NCI-H187 (cell line): ENCODE data around the gene GLTP.
"Not testable (repeated sequence)": the region's sequence is repeated elsewhere in the genome, so short reads cannot be mapped to it uniquely, and the experiment has no call there.

Source experiments
- DNase-seq, 2 experiments: peaks; one replicate each; lab custom pipeline; 2025; lab: John Stamatoyannopoulos, UW

The GLTP gene

DNA sequence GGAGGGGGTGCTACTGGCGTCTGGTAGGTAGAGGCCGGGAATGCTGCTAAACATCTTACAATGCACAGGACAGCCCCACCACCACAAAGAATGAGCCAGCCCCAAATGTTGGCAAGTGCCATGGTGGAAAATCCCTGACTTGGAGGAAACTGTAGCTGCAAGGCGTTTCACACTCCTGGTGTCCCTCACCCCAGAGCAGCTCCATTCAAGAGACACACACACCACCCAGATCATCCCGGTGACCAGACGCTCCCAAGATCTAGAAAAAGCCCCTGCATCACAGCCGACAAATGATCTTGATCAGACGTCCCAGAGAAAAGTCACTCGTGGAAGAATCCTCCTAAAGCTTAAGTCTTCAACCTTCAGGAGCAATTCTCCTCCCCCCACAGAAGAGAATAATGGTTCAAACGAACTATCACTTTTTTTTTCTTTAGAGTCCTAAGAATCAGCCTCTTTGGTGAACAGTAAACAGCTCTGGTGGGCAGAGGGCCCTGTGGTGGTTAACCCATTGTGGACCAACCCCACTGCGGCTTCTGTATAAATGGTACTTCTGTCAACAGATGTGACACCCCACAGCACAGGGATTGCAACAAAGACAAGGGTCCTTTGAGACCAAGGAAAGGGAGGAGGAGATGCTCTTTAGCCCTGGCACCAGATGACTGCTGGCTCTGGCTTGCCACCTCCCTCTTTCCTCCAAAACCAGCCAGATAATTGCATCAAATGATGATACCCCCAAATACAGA, 2.7 kb downstream of the GLTP start:
- DNase-seq = no peak

GRCh38 chr12:109876406-109876805, 3.9 kb downstream of the GLTP start:
- no peak for DNase-seq

DNA sequence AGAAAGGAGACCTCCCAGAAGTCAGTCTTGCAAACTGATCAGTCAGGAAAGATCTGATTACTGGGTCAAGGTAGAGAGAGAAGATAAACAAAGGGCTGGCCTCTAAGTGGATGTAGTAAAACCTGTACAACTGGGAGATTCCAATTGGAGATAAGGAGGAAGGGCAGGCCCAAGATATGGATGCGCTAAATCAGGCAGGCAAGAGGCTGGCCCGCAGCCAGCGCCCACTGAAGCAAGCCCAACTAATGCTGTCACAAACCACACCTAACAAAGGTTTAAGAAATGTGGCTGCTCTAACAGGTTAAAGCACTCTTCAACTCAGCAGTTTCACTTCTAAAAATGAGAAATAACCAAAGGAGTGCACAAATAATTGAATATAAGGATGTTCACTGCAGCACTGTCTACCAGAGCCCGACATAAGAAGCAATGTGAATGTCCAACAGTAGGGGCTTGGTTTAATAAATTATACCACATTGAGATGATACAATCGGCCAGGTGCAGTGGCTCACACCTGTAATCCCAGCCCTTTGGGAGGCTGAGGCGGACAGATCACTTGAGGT, 4.7 kb downstream of the GLTP start:
- peak; percentile 71 to 80 for DNase-seq

DNA sequence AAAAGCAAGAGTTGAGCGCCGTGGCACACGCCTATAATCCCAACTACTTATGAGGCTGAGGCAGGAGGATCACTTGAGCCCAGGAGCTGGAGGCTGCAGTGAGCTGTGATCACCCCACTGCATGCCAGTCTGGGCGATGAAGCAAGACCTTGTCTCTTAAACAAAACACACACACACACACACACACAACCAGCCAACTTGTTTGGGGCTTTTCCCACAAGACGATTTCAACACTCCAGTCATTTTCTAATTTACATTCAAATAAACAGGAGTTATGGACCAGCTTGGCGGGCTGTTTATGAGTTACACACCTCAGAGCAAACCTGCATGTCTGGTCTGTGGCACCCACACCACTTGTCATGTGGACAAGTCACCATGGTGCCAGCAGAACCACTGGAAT, 6.7 kb downstream of the GLTP start:
- no peak for DNase-seq

DNA sequence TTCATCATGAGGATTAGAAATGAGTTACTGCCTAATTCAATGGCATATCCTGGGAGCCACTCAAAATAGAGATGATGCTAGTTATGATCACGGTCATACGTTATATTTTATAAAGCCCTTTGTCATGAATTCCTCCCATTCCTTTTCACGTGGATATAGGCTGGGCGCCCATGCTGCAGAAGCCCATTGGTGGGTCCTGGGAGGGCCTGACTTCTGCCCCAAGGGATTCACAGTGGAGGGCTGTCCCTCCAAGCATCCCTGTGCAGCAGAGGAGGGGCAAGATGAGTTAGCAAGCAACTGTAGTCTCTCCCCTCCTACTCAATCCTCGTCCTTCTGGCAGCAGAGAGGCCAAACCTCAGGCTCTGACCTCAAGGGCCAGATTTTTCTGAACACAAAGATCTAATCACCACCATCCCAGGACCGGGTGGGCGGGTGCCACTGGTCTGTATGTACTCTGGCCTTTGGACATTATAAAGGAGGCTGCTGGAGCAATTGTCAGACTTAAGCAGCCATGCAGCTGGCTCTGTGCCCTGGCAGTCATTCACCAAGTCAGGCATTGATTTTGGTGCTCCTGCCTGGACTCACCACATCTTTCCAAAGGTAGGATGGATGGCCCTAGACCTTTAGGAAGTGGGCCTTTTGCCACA, 8.6 kb downstream of the GLTP start:
- DNase-seq = no peak

DNA sequence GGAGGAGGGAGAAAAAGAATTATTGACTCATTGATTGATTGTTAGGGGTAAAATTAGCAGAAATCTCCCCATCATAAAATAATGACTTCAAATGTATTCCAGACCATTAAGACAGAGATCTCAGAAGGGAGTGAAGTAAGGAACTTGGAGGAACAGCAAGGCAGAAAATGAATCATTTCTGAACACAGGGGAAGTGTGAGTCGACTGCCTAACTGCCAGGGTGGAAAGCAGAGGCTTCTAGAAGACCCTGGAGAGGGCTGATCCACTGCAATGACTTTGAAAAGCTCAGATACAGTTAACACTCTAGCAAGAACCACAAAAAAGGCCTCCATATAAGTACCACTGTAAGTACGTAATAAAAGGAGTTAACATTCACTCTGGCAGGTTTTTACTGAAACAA, 9.7 kb downstream of the GLTP start:
- DNase-seq = no peak

DNA sequence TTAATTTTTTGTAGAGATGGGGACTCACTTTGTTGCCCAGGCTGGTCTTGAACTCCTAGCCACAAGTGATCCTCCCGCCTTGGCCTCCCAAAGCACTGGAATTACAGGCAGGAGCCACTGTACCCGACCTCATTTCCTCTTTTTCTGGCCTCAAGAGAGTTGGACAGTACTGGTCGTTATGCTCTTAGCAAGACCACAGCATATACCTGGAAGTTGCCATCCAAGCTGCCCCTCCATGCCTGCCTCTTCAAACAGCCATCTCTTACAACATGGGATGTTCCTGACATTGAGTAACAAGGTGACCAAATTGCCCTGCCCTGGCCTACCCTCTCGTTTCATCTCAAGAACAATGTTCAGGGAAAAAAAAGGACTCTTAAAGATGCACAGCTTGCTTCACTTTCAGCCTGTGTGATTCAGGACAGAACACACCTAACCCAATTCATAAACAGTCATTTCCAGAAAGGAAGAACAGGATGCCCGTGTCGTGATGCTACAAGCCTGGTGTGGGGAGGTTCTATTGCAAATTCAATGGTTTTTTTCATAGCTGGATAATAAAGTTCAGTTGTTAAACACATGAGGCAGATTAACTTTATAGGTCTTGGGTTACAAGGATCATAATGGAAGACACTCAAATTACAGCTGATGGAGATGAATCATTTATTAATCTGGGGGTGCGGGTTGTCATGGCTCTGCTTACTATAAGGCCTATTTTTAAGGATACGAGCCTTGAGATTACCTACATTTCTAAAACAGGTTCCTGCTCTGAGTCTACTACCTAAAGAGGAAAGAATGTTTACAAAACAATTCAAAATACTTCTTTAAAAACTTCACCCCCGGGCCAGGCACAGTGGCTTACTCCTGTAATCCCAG, 11.9 kb downstream of the GLTP start:
- no peak for DNase-seq

GRCh38 chr12:109864916-109865315, 15.4 kb downstream of the GLTP start:
- no peak for DNase-seq

DNA sequence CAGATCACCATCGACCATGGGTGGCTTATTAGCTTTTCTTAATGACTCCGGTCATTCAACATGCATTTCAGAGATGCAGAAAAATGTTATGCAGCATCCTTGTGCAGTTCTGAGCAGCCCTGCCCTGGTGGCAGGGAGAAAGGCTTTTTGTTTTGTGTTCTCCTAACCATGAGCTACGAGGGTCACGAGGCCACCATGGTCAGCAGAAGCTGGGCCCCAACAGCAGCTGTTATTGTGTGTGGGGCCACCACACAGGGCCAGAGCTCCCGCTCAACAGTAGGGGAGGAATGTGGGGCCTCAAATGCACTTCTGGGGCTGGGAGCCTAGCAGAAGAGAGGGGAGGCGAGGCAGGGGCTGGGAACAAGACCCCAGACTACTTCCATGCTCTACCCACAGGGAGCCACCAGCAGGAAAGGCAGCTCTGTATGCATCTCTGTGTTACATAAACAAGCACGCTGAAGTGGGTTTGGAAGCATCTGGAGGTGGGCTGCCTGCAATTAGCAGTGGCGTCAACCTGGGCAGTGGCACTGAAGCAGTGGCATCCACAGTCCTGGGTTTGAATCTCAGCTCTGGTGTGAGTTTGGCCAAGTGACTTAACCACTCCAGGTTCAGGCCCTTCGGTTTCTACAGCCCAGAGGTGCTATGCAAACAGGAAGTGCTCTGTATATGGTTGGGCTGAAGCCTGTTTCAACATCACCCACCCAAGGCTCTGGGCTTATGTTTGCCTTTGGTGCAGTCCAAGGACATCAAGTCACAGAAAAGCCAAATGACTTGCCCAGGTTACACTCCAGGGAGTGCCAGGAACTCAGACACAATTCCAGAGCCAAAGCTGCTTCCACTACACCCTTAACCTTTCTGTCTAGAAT, 16.3 kb downstream of the GLTP start:
- no peak for DNase-seq

GRCh38 chr12:109862491-109862890, 17.9 kb downstream of the GLTP start:
- DNase-seq = not testable (repeated sequence)

- no peak for DNase-seq
Measured at GRCh38 chr12:109861689-109862314, 18.5 kb downstream of the GLTP start.

DNA sequence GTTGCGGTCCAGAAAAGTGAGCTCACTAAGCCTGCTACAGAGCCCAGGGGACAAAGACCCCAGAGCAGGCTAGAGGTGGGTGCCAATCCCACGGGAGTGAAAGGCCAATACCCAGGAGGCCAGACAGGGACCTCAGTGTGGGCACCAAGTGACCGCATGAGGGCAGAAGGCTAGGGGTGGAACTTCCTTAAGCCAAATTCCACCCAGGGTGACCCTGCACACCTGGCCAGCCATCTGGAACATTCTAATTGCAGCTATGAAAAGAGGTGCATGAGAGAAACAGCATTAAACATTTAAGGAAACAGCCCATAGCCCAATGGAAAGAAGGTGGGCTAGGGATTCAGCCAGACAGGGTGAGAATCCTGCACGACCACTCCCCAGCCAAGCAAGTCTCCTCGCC, 19.4 kb downstream of the GLTP start:
- no peak for DNase-seq

DNA sequence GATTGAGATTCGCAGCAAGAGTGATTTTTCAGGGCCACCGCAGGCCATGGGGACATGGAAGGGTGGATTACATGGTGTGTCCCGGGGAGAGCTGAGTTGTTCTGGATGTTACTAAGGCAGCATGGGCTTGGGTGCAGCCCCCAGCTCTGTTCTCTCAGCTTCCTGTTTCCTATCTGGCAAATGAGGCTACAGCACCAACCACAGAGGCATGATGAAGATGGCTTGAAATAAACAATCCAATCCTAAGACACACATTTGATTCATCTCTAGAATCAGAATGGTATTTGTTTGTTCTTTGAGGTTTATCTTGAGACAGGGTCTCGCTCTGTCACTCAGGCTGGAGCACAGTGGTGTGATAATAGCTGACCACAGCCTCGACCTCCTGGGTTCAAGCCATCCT, 21.6 kb downstream of the GLTP start:
- no peak for DNase-seq

GRCh38 chr12:109857715-109858114, 22.6 kb downstream of the GLTP start:
- DNase-seq = no peak

DNA sequence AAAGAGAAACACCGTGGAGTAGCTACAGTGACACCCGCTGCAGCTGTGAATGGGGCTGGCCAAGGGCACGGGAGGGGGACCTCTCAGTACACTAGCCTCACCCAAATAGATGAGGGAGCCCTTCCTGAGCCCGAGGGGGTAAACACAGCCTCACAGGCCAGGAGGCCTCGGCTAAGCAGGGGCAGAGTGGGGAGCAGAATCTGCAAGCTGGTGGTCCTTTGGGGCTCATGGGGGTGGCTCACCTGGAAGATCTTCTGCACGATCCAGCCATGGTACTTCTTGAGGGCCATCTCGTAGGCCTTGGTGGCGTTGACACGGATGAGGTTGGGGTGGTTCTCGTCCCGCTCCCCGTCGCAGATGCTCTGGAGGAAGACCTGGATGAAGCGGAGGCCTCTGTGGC, 25.0 kb downstream of the GLTP start:
- DNase-seq = no peak

DNA sequence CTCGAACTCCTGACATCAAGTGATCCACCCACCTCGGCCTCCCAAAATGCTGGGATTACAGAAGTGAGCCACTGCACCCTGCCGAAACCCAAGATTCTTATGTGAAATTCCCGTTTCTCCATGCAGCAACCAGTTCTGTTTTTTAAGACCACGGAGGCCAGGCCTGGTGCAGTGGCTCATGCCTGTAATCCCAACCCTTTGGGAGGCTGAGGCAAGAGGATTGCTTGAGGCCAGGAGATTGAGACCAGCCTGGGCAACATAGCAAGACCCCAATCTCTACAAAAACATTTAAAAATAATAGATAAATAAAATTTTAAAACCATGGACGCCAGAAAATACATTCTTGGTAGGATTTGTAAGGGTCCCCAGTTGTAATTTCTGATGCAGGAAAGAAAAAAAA, 29.8 kb downstream of the GLTP start:
- not testable (repeated sequence) for DNase-seq

GRCh38 chr12:109847142-109847735, 33.1 kb downstream of the GLTP start:
- no peak for DNase-seq

DNA sequence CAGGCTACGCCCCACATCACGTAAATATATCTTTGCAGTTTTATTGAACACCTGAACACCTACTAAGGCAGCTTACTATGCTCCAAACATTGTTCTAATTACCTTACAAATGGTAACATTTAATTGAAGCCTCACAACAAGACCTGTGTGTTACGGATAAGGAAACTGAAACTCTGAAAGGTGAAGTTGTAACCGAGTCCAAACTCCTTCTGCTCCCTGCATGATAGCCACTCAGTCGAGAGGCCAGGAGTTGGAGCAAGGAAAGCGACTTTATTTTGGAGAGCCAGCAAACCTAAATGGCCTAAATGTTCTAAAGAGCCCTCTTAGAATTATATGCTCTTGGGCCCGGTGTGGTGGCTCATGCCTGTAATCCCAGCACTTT, 34.5 kb downstream of the GLTP start:
- no peak for DNase-seq

DNA sequence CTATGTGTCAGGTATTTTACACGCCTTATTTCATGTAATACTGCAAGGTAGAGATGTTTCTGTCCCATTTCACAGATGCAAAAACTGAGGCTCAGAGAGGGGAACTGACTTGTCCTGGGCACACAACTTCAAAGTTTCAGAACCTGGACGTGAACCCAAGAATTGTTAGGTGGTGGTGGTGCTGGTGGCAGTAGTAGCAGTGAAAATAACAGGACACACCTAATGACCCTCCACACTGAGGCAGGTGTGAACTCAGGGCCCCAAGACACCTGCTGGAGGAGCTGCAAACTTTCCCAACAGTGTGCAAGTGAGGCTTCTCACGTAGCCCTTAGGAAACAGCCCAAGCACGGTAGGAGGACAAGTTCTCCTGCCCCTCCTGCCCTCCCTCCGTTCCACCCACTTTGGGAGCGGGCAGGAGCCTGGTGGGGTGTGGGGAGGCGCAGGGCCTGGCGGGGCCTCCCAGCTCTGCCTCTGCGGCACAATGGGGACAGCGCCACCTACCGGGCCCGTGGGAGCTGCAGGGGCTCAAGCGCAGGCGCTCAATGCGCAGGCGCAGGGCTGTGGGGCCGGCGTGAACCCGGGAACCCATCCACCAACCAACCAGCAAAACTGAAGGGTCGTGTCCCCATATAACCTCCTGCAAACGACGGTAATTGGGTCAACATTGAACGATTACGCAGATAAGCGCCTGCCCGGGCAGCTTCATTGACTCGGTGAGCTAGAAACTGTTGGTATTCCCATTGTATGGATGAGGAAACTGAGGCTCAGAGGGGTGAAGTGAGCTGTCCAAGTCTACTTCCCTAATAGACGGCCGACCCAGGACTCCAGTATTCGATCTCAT, 35.1 kb downstream of the GLTP start:
- DNase-seq = peak; percentile 65 to 72

DNA sequence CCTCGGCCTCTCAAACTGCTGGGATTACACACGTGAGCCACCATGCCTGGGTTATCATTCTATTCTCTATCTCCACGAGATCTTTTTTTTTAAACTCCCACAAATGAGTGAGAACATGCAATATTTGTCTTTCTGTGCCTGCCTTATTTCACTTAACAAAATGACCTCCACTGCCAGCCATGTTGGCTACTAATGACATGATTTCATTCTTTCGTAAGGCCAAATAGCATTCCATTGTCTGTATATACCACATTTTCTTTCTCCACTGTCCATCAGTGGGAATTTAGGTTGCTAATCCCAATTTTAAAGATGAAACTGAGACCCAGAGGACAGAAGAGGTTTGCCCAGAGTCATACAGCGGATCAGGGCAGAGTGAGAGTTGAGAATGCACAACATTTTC, 36.2 kb downstream of the GLTP start:
- DNase-seq = no peak
